ENCODE data around the gene COPS9. TPM values are rescaled to one million over a fixed set of nuclear protein-coding genes. Genes with fewer than 3 reads are reported as not detected.
A peak's percentile ranks its signal among the peaks of the same experiment; 100 is the strongest.

COPS9 gene
- polyA plus RNA-seq, 1 donor (not counting 4 experiments of a cell fraction or from before 2014, with no cell fraction given): 399 TPM

- no peaks in the 10 kb centered on the region for H3K36me3 ChIP-seq (ENCODE audit: control insufficient read depth in 2 of 2, extremely low read depth in 1 of 2, insufficient read depth in 2 of 2, low read length in 2 of 2)
- TF ChIP-seq CTCF (optimal IDR thresholded peaks at IDR 0.05 in 1 of 3, IDR thresholded peaks at IDR 0.05 in 1 of 3, conservative IDR thresholded peaks at IDR 0.05 in 1 of 3; ENCODE audit: extremely low read depth in 1 of 3, insufficient read depth in 2 of 3, low read length in 3 of 3) (no peak), EZH2 (IDR thresholded peaks at IDR 0.05; ENCODE audit: low read length) (peak; percentile 92)
- H3K9me1 ChIP-seq (ENCODE audit: control insufficient read depth, extremely low read depth, insufficient read depth, low read length): no peaks in the 10 kb centered on the region
- H3K4me1 ChIP-seq (ENCODE audit: control insufficient read depth, extremely low read depth, insufficient read depth, low read length): no peaks in the 10 kb centered on the region
- no peaks in the 10 kb centered on the region for H4K20me1 ChIP-seq (ENCODE audit: control insufficient read depth, extremely low read depth, insufficient read depth, low read length)
- no peak overlapping the region for H3K9ac ChIP-seq (ENCODE audit: control insufficient read depth, extremely low read depth, insufficient read depth, low read length)
- dilution Hi-C loops (cut with MboI; ENCODE audit: extremely low pct_ligation_motif_present, low sequenced_read_pairs): no loop called here
- no peak overlapping the region for H3K27ac ChIP-seq (ENCODE audit: control insufficient read depth, insufficient read depth, low read length)
- H3K9me3 ChIP-seq (ENCODE audit: control insufficient read depth, low read depth, low read length): no peaks in the 10 kb centered on the region
- H3K79me2 ChIP-seq (ENCODE audit: control insufficient read depth, insufficient read depth, low read length): no peaks in the 10 kb centered on the region
- no peak overlapping the region for H3K4me3 ChIP-seq (ENCODE audit: control insufficient read depth in 2 of 3, extremely low read depth in 1 of 3, insufficient read depth in 2 of 3, low read depth in 1 of 3, low read length in 3 of 3)
- DNase-seq (ENCODE audit: low read depth, low spot score) (no peak), FAIRE-seq (no peak)
- H2AFZ ChIP-seq (ENCODE audit: control insufficient read depth, low read length): no peak overlapping the region
- peaks cover 41% of the 10 kb centered on the region for H3K27me3 ChIP-seq (ENCODE audit: control insufficient read depth, extremely low read depth, insufficient read depth, low read length)
- H3K4me2 ChIP-seq (ENCODE audit: control insufficient read depth, extremely low read depth, insufficient read depth, low read depth, low read length): no peak overlapping the region
These were observed 40.3 kb downstream of the COPS9 start for GRCh38 chr2:240095556-240096523.

- Histone ChIP-seq H2AFZ (ENCODE audit: control insufficient read depth, low read length) (no peak overlapping the region), H3K4me1 (ENCODE audit: control insufficient read depth, extremely low read depth, insufficient read depth, low read length) (no peaks in the 10 kb centered on the region), H3K4me3 (ENCODE audit: control insufficient read depth in 2 of 3, extremely low read depth in 1 of 3, insufficient read depth in 2 of 3, low read depth in 1 of 3, low read length in 3 of 3) (no peak overlapping the region), H3K79me2 (ENCODE audit: control insufficient read depth, insufficient read depth, low read length) (no peaks in the 10 kb centered on the region), H4K20me1 (ENCODE audit: control insufficient read depth, extremely low read depth, insufficient read depth, low read length) (no peaks in the 10 kb centered on the region), H3K4me2 (ENCODE audit: control insufficient read depth, extremely low read depth, insufficient read depth, low read depth, low read length) (no peak overlapping the region), H3K9me3 (ENCODE audit: control insufficient read depth, low read depth, low read length) (no peaks in the 10 kb centered on the region), H3K9me1 (ENCODE audit: control insufficient read depth, extremely low read depth, insufficient read depth, low read length) (no peaks in the 10 kb centered on the region), H3K27me3 (ENCODE audit: control insufficient read depth, extremely low read depth, insufficient read depth, low read length) (peaks cover 6% of the 10 kb centered on the region), H3K9ac (ENCODE audit: control insufficient read depth, extremely low read depth, insufficient read depth, low read length) (no peak overlapping the region), H3K36me3 (ENCODE audit: control insufficient read depth in 2 of 2, extremely low read depth in 1 of 2, insufficient read depth in 2 of 2, low read length in 2 of 2) (no peaks in the 10 kb centered on the region), H3K27ac (ENCODE audit: control insufficient read depth, insufficient read depth, low read length) (no peak overlapping the region)
- FAIRE-seq (no peak), DNase-seq (ENCODE audit: low read depth, low spot score) (no peak)
- dilution Hi-C loops (cut with MboI; ENCODE audit: extremely low pct_ligation_motif_present, low sequenced_read_pairs): no loop called here
- TF ChIP-seq CTCF (optimal IDR thresholded peaks at IDR 0.05 in 1 of 3, IDR thresholded peaks at IDR 0.05 in 1 of 3, conservative IDR thresholded peaks at IDR 0.05 in 1 of 3; ENCODE audit: extremely low read depth in 1 of 3, insufficient read depth in 2 of 3, low read length in 3 of 3) (no peak), EZH2 (IDR thresholded peaks at IDR 0.05; ENCODE audit: low read length) (no peak)
These were observed 46.8 kb downstream of the COPS9 start for GRCh38 chr2:240089306-240089705.

All from keratinocyte (primary cell).